PC-9 (cell line): Measurements from ENCODE around the gene KRTAP3-1. TPM values are rescaled to one million over a fixed set of nuclear protein-coding genes. Genes with fewer than 3 reads are reported as not detected.
A peak's percentile ranks its signal among the peaks of the same experiment; 100 is the strongest.
"Not testable (repeated sequence)": the region's sequence is repeated elsewhere in the genome, so short reads cannot be mapped to it uniquely, and the experiment has no call there.

Experiments
- BruUV-seq: library from RNA; stranded (reverse); fragments of 400-500 nt; replicated peaks from 2 replicates; lab custom pipeline; 2021; lab: Mats Ljungman, UMichigan
- CTCF ChIA-PET: fragments of 300-600 bp; sonication (Branson Sonifier 250); formaldehyde crosslinking; loops from one replicate; lab custom pipeline; 2022; ENCODE audit warnings: antibody characterized with exemption; lab: Charles Lee
- POLR2A ChIA-PET: fragments of 300-600 bp; sonication (Branson Sonifier 250); formaldehyde crosslinking; loops from one replicate; lab custom pipeline; 2022; ENCODE audit warnings: antibody characterized with exemption; ENCODE audit not compliant: unreplicated experiment; lab: Charles Lee
- DNase-seq, 2 experiments: peaks; one replicate each; pipeline versions ENCODE4 v3.0.0 to v3.0.0-alpha.2; 2015 to 2022; ENCODE audit warnings: mixed read lengths in 1 of 2
- H2AFZ ChIP-seq: fragments of 200-600 bp; sonication (generic); 2 replicates; pipeline ENCODE4 v1.8.1; 2017; ENCODE audit warnings: antibody characterized with exemption
- H3F3A ChIP-seq: fragments of 200-600 bp; sonication (generic); 2 replicates; pipeline ENCODE4 v1.8.1; 2017; ENCODE audit warnings: antibody characterized with exemption, mild to moderate bottlenecking, low read depth; ENCODE audit not compliant: insufficient read depth
- H3K27ac ChIP-seq: fragments of 200-600 bp; sonication (generic); 2 replicates; pipeline ENCODE4 v1.6.1; 2016; ENCODE audit warnings: mixed run types
- H3K27me3 ChIP-seq: fragments of 200-600 bp; sonication (generic); 2 replicates; pipeline ENCODE4 v1.6.1; 2016; ENCODE audit warnings: low read depth, mixed run types; ENCODE audit not compliant: insufficient read depth
- H3K36me3 ChIP-seq: fragments of 200-600 bp; sonication (generic); 2 replicates; pipeline ENCODE4 v1.6.1; 2016; ENCODE audit warnings: low read depth, mixed run types
- H3K4me1 ChIP-seq: fragments of 200-600 bp; sonication (generic); replicated peaks from 2 replicates; pipeline ENCODE4 v1.6.1; 2016; ENCODE audit warnings: mixed run types; ENCODE audit not compliant: insufficient read depth
- H3K4me2 ChIP-seq: fragments of 200-600 bp; sonication (generic); 2 replicates; pipeline ENCODE4 v1.6.1; 2017; ENCODE audit warnings: mixed run types
- H3K4me3 ChIP-seq: fragments of 200-600 bp; sonication (generic); 2 replicates; pipeline ENCODE4 v1.6.1; 2016; ENCODE audit warnings: mixed run types
- H3K79me2 ChIP-seq: fragments of 200-600 bp; sonication (generic); 2 replicates; pipeline ENCODE4 v1.6.1; 2017; ENCODE audit warnings: low read depth, mixed run types
- H3K9me2 ChIP-seq: fragments of 200-600 bp; sonication (generic); 2 replicates; pipeline ENCODE4 v1.8.1; 2017; ENCODE audit warnings: mild to moderate bottlenecking; ENCODE audit not compliant: insufficient read depth
- H3K9me3 ChIP-seq: fragments of 200-600 bp; sonication (generic); 2 replicates; pipeline ENCODE4 v1.8.1; 2016; ENCODE audit warnings: low read depth; ENCODE audit not compliant: insufficient read depth
- H4K20me1 ChIP-seq: fragments of 200-600 bp; sonication (generic); 2 replicates; pipeline ENCODE4 v1.8.1; 2017; ENCODE audit not compliant: insufficient read depth
- CTCF ChIP-seq: fragments of 200-600 bp; sonication (generic); conservative IDR thresholded peaks from 2 replicates; pipeline ENCODE4 v1.6.1; 2017; ENCODE audit warnings: mixed run types, antibody characterized with exemption, mild to moderate bottlenecking, moderate library complexity
- EZH2 ChIP-seq: fragments of 200-600 bp; sonication (generic); IDR thresholded peaks from 2 replicates; pipeline ENCODE4 v1.8.0; 2017; ENCODE audit warnings: antibody characterized with exemption, low read depth
- intact Hi-C: fragments of 100-400 bp; cut with micrococcal nuclease; formaldehyde crosslinking; loops from one replicate; pipeline ENCODE4 v1.10.0; 2022; ENCODE audit not compliant: unreplicated experiment
- total RNA-seq: library from RNA; stranded (reverse); gene quantifications from 2 replicates; pipeline ENCODE4 v1.2.3, GENCODE V29; 2021

Gene KRTAP3-1
- total RNA-seq, 1 experiment from 2014 or later: not detected

GRCh38 chr17:41037853-41038350, 29.0 kb upstream of the KRTAP3-1 start:
- ChIA-PET POLR2A (no interaction called here), CTCF (no interaction called here)
- no peaks in the 10 kb centered on the region for H3F3A ChIP-seq
- no peak overlapping the region for H2AFZ ChIP-seq
- H3K27me3 ChIP-seq: no peaks in the 10 kb centered on the region
- DNase-seq: no peak
- H3K79me2 ChIP-seq: no peaks in the 10 kb centered on the region
- H3K27ac ChIP-seq: no peak overlapping the region
- H3K9me2 ChIP-seq: no peaks in the 10 kb centered on the region
- no peaks in the 10 kb centered on the region; the same call in 1 of the 2 replicates for H3K36me3 ChIP-seq
- no TSS peak for BruUV-seq
- no peak overlapping the region for H3K4me3 ChIP-seq
- peaks cover 7% of the 10 kb centered on the region for H3K9me3 ChIP-seq
- H4K20me1 ChIP-seq: no peaks in the 10 kb centered on the region
- no peak for TF ChIP-seq EZH2
- no peak for TF ChIP-seq CTCF
- H3K4me1 ChIP-seq: peaks cover 6% of the 10 kb centered on the region; the same call in 1 of the 2 replicates
- intact Hi-C loops: no loop called here
- no peak overlapping the region for H3K4me2 ChIP-seq

GRCh38 chr17:41034346-41034935, 25.5 kb upstream of the KRTAP3-1 start, which contains the start of gene KRTAP1-3:
TSS of gene KRTAP1-3 (minus strand) at chr17:41034874. CDS start at chr17:41034821, 53 bp downstream.
- intact Hi-C loops, H3K4me3 ChIP-seq, H3K4me2 ChIP-seq, H3K9me3 ChIP-seq, H3K9me2 ChIP-seq, H3K4me1 ChIP-seq, H3F3A ChIP-seq, BruUV-seq, H3K79me2 ChIP-seq, H3K36me3 ChIP-seq, H4K20me1 ChIP-seq, H3K27ac ChIP-seq, CTCF ChIA-PET, DNase-seq, POLR2A ChIA-PET, H3K27me3 ChIP-seq: not testable (repeated sequence)
- peak within 1 kb of the TSS; percentile 49; the same call in 1 of the 2 replicates for H2AFZ ChIP-seq

- H3K9me2 ChIP-seq: no peaks in the 10 kb centered on the region
- BruUV-seq: no TSS peak
- no peaks in the 10 kb centered on the region for H4K20me1 ChIP-seq
- no peak within 1 kb of the TSS for H2AFZ ChIP-seq
- ChIA-PET POLR2A (no interaction called here), CTCF (no interaction called here)
- H3K9me3 ChIP-seq: no peaks in the 10 kb centered on the region
- TF ChIP-seq EZH2 (no peak), CTCF (no peak)
- H3K79me2 ChIP-seq: no peaks in the 10 kb centered on the region
- H3K36me3 ChIP-seq: no peaks in the 10 kb centered on the region
- H3K4me3 ChIP-seq: no peak within 1 kb of the TSS
- H3K4me2 ChIP-seq: no peak within 1 kb of the TSS
- peaks cover 15% of the 10 kb centered on the region for H3K4me1 ChIP-seq
- no peaks in the 10 kb centered on the region for H3K27me3 ChIP-seq
- no peak within 1 kb of the TSS for H3K27ac ChIP-seq
- peaks cover 9% of the 10 kb centered on the region; the same call in 1 of the 2 replicates for H3F3A ChIP-seq
- intact Hi-C loops: no loop called here
- DNase-seq: no peak
These were observed 20.8 kb upstream of the KRTAP3-1 start, which contains the start of gene KRTAP1-4 for GRCh38 chr17:41029633-41030245. TSS of gene KRTAP1-4 (minus strand) at chr17:41030195. CDS start at chr17:41030078, 117 bp downstream.
